Amniotic stem cell (primary cell): ENCODE measurements around the gene PACSIN3.

ENCODE experiments used
- DNase-seq: peaks from one replicate; lab custom pipeline; 2025; lab: John Stamatoyannopoulos, UW

Gene PACSIN3

GRCh38 chr11:47176328-47177228 lies 9.7 kb downstream of the PACSIN3 start, which contains the start of gene ARFGAP2:
Gene ARFGAP2, minus strand, starts transcription at chr11:47176879. Its CDS starts 26 bp downstream, at chr11:47176853.
- DNase-seq = peak; percentile 98

- DNase-seq = no peak
These were observed 10.4 kb downstream of the PACSIN3 start for GRCh38 chr11:47175746-47176327.

GRCh38 chr11:47172740-47173336 lies 13.4 kb downstream of the PACSIN3 start:
- no peak for DNase-seq

- DNase-seq = no peak
These were observed 14.4 kb downstream of the PACSIN3 start for GRCh38 chr11:47171856-47172255.

GRCh38 chr11:47171061-47171838 lies 15.0 kb downstream of the PACSIN3 start:
- no peak for DNase-seq

- DNase-seq = no peak
These were observed 19.9 kb downstream of the PACSIN3 start for GRCh38 chr11:47166368-47166767.

GRCh38 chr11:47165253-47165840 lies 20.9 kb downstream of the PACSIN3 start:
- no peak for DNase-seq

GRCh38 chr11:47164321-47164720 lies 21.9 kb downstream of the PACSIN3 start:
- DNase-seq = no peak

GRCh38 chr11:47163898-47164297 lies 22.3 kb downstream of the PACSIN3 start:
- DNase-seq = no peak

GRCh38 chr11:47163193-47163592 lies 23.0 kb downstream of the PACSIN3 start:
- no peak for DNase-seq

- no peak for DNase-seq
These were observed 23.8 kb downstream of the PACSIN3 start for GRCh38 chr11:47162426-47162825.

- DNase-seq = no peak
These were observed 24.3 kb downstream of the PACSIN3 start for GRCh38 chr11:47161890-47162289.

GRCh38 chr11:47161134-47161854 lies 24.9 kb downstream of the PACSIN3 start:
- DNase-seq = peak; percentile 17

GRCh38 chr11:47160753-47161133 lies 25.5 kb downstream of the PACSIN3 start:
- no peak for DNase-seq

- DNase-seq = no peak
These were observed 28.0 kb downstream of the PACSIN3 start for GRCh38 chr11:47158242-47158641.

- DNase-seq = no peak
These were observed 28.4 kb downstream of the PACSIN3 start for GRCh38 chr11:47157805-47158204.

GRCh38 chr11:47156951-47157350 lies 29.3 kb downstream of the PACSIN3 start:
- DNase-seq = no peak

- DNase-seq = no peak
These were observed 29.9 kb downstream of the PACSIN3 start for GRCh38 chr11:47156333-47156732.

- DNase-seq = no peak
These were observed 30.4 kb downstream of the PACSIN3 start for GRCh38 chr11:47155879-47156278.

GRCh38 chr11:47154616-47155570 lies 31.3 kb downstream of the PACSIN3 start:
- DNase-seq = no peak
